ENCODE measurements around the gene SDK2. TPM values are rescaled to one million over a fixed set of nuclear protein-coding genes. Genes with fewer than 3 reads are reported as not detected.

The SDK2 gene
- polyA plus RNA-seq, 4 donors, result 8.9 to 9.8 (median 8.9) TPM

- DNase-seq (ENCODE audit: low read depth in 4 of 4, low spot score in 3 of 4), result no peak
Observed at GRCh38 chr17:73519714-73520368, 124.4 kb downstream of the SDK2 start.

GRCh38 chr17:73519011-73519410 lies 125.2 kb downstream of the SDK2 start:
- DNase-seq (ENCODE audit: low read depth in 4 of 4, low spot score in 3 of 4), result no peak

- no peak for DNase-seq (ENCODE audit: low read depth in 4 of 4, low spot score in 3 of 4)
Observed at GRCh38 chr17:73516431-73516830, 127.8 kb downstream of the SDK2 start.

- no peak for DNase-seq (ENCODE audit: low read depth in 4 of 4, low spot score in 3 of 4)
Observed at GRCh38 chr17:73514146-73514863, 129.9 kb downstream of the SDK2 start.

GRCh38 chr17:73513426-73513825 lies 130.8 kb downstream of the SDK2 start:
- DNase-seq (ENCODE audit: low read depth in 4 of 4, low spot score in 3 of 4), result no peak

GRCh38 chr17:73511719-73512115 lies 132.5 kb downstream of the SDK2 start:
- no peak for DNase-seq (ENCODE audit: low read depth in 4 of 4, low spot score in 3 of 4)

GRCh38 chr17:73510981-73511718 lies 133.1 kb downstream of the SDK2 start:
- no peak for DNase-seq (ENCODE audit: low read depth in 4 of 4, low spot score in 3 of 4)

- no peak for DNase-seq (ENCODE audit: low read depth in 4 of 4, low spot score in 3 of 4)
Observed at GRCh38 chr17:73508931-73509605, 135.2 kb downstream of the SDK2 start.

- DNase-seq (ENCODE audit: low read depth in 4 of 4, low spot score in 3 of 4), result no peak
Observed at GRCh38 chr17:73508057-73508930, 136.0 kb downstream of the SDK2 start.

- no peak for DNase-seq (ENCODE audit: low read depth in 4 of 4, low spot score in 3 of 4)
Observed at GRCh38 chr17:73506470-73507435, 137.5 kb downstream of the SDK2 start.

GRCh38 chr17:73503560-73503959 lies 140.7 kb downstream of the SDK2 start:
- no peak for DNase-seq (ENCODE audit: low read depth in 4 of 4, low spot score in 3 of 4)

- no peak for DNase-seq (ENCODE audit: low read depth in 4 of 4, low spot score in 3 of 4)
Observed at GRCh38 chr17:73500414-73500999, 143.7 kb downstream of the SDK2 start.

GRCh38 chr17:73498886-73499554 lies 145.2 kb downstream of the SDK2 start:
- DNase-seq (ENCODE audit: low read depth in 4 of 4, low spot score in 3 of 4), result no peak

- DNase-seq (ENCODE audit: low read depth in 4 of 4, low spot score in 3 of 4), result no peak
Observed at GRCh38 chr17:73498176-73498575, 146.1 kb downstream of the SDK2 start.

GRCh38 chr17:73497721-73498120 lies 146.5 kb downstream of the SDK2 start:
- DNase-seq (ENCODE audit: low read depth in 4 of 4, low spot score in 3 of 4), result no peak

GRCh38 chr17:73496232-73496631 lies 148.0 kb downstream of the SDK2 start:
- DNase-seq (ENCODE audit: low read depth in 4 of 4, low spot score in 3 of 4), result no peak

GRCh38 chr17:73495641-73496040 lies 148.6 kb downstream of the SDK2 start:
- no peak for DNase-seq (ENCODE audit: low read depth in 4 of 4, low spot score in 3 of 4)

- no peak for DNase-seq (ENCODE audit: low read depth in 4 of 4, low spot score in 3 of 4)
Observed at GRCh38 chr17:73494950-73495349, 149.3 kb downstream of the SDK2 start.
